GM23338 (cell line): Measurements from ENCODE around the gene CCDC40. TPM values are rescaled to one million over a fixed set of nuclear protein-coding genes. Genes with fewer than 3 reads are reported as not detected.

ENCODE experiments used
- ATAC-seq: fragments of 200-7000 bp; cut with Tn5 transposase; 3 replicates; pipeline ENCODE4 v1.9.1; 2020
- DNase-seq: peaks from one replicate; pipeline ENCODE4 v3.0.0-alpha.2; 2015; ENCODE audit warnings: low spot score
- H2AFZ ChIP-seq: fragments of 200-600 bp; sonication (generic); 2 replicates; pipeline ENCODE4 v1.8.0; 2016; ENCODE audit warnings: antibody characterized with exemption, mild to moderate bottlenecking, moderate library complexity
- H3F3A ChIP-seq: fragments of 200-600 bp; sonication (generic); replicated peaks from 2 replicates; pipeline ENCODE4 v1.8.0; 2017; ENCODE audit warnings: antibody characterized with exemption, mixed run types, low read depth
- H3K27ac ChIP-seq: fragments of 200-600 bp; sonication (generic); 2 replicates; pipeline ENCODE4 v1.6.1; 2016; ENCODE audit warnings: low read depth
- H3K27me3 ChIP-seq: fragments of 200-600 bp; sonication (generic); 2 replicates; pipeline ENCODE4 v1.8.0; 2016; ENCODE audit warnings: mild to moderate bottlenecking, mixed run types, moderate library complexity; ENCODE audit not compliant: insufficient read depth
- H3K36me3 ChIP-seq: fragments of 200-600 bp; sonication (generic); 2 replicates; pipeline ENCODE4 v1.8.0; 2016; ENCODE audit warnings: mild to moderate bottlenecking; ENCODE audit not compliant: insufficient read depth
- H3K4me1 ChIP-seq: fragments of 200-600 bp; sonication (generic); 2 replicates; pipeline ENCODE4 v1.8.0; 2016; ENCODE audit warnings: mild to moderate bottlenecking, moderate library complexity; ENCODE audit not compliant: insufficient read depth
- H3K4me2 ChIP-seq: fragments of 200-600 bp; sonication (generic); 2 replicates; pipeline ENCODE4 v1.7.1; 2017; ENCODE audit warnings: mixed run types
- H3K4me3 ChIP-seq: fragments of 200-600 bp; sonication (generic); 2 replicates; pipeline ENCODE4 v1.6.1; 2016; ENCODE audit warnings: mixed run types
- H3K79me2 ChIP-seq: fragments of 200-600 bp; sonication (generic); replicated peaks from 2 replicates; pipeline ENCODE4 v1.8.0; 2017; ENCODE audit warnings: mild to moderate bottlenecking; ENCODE audit not compliant: insufficient read depth
- H3K9me2 ChIP-seq: fragments of 200-600 bp; sonication (generic); 2 replicates; pipeline ENCODE4 v1.8.0; 2017; ENCODE audit not compliant: insufficient read depth
- H4K20me1 ChIP-seq: fragments of 200-600 bp; sonication (generic); replicated peaks from 2 replicates; pipeline ENCODE4 v1.8.0; 2017; ENCODE audit warnings: mild to moderate bottlenecking; ENCODE audit not compliant: insufficient read depth
- H3K27ac Mint-ChIP-seq: 2 replicates; pipeline ENCODE4 v1.8.0; 2020; ENCODE audit warnings: inconsistent platforms, mild to moderate bottlenecking, moderate library complexity, mixed read lengths
- H3K27me3 Mint-ChIP-seq: 3 replicates; pipeline ENCODE4 v1.8.0; 2022; ENCODE audit warnings: low read depth, mild to moderate bottlenecking, moderate library complexity, mixed read lengths, inconsistent platforms; ENCODE audit not compliant: insufficient read depth, poor library complexity
- H3K36me3 Mint-ChIP-seq: 3 replicates; pipeline ENCODE4 v1.8.0; 2021; ENCODE audit warnings: low read depth, mild to moderate bottlenecking, inconsistent platforms, moderate library complexity, mixed read lengths
- H3K4me1 Mint-ChIP-seq: 3 replicates; pipeline ENCODE4 v1.8.0; 2020; ENCODE audit warnings: mild to moderate bottlenecking, inconsistent platforms, mixed read lengths
- H3K4me3 Mint-ChIP-seq: 3 replicates; pipeline ENCODE4 v1.8.0; 2021; ENCODE audit warnings: moderate library complexity, mild to moderate bottlenecking, inconsistent platforms, mixed read lengths
- H3K9me3 Mint-ChIP-seq: 3 replicates; pipeline ENCODE4 v1.8.0; 2020; ENCODE audit warnings: moderate library complexity, mild to moderate bottlenecking, inconsistent platforms, mixed read lengths
- CREB1 ChIP-seq: fragments of 250-450 bp; sonication (Bioruptor Pico); IDR thresholded peaks from 2 replicates; pipeline ENCODE4 v1.5.0; 2020; ENCODE audit warnings: low read depth, mild to moderate bottlenecking, moderate library complexity
- EZH2 ChIP-seq: fragments of 200-600 bp; sonication (generic); IDR thresholded peaks from one replicate; pipeline ENCODE4 v1.8.0; 2017; ENCODE audit warnings: antibody characterized with exemption, mild to moderate bottlenecking, low read depth; ENCODE audit not compliant: unreplicated experiment
- EZH2phosphoT487 ChIP-seq: fragments of 200-600 bp; sonication (generic); IDR thresholded peaks from one replicate; pipeline ENCODE4 v1.8.1; 2018; ENCODE audit warnings: antibody characterized with exemption; ENCODE audit not compliant: unreplicated experiment
- JUNB ChIP-seq: IDR thresholded peaks from one replicate; pipeline ENCODE4 v1.6.1; 2016; ENCODE audit warnings: antibody characterized with exemption; ENCODE audit not compliant: unreplicated experiment
- NANOG ChIP-seq: IDR thresholded peaks from 2 replicates; pipeline ENCODE4 v1.6.1; 2016; ENCODE audit warnings: antibody characterized with exemption, borderline replicate concordance
- POLR2AphosphoS5 ChIP-seq: IDR thresholded peaks from 2 replicates; pipeline ENCODE4 v1.6.1; 2016; ENCODE audit warnings: antibody characterized with exemption, low read depth
- ZNF331 ChIP-seq: fragments of 250-450 bp; sonication (Bioruptor Pico); IDR thresholded peaks from 2 replicates; pipeline ENCODE4 v1.5.0; 2020; ENCODE audit warnings: low read depth, mild to moderate bottlenecking, moderate library complexity
- polyA plus RNA-seq: library from polyadenylated mRNA; unstranded; fragments of >200 nt; fragmentation: Nextera tagmentation; extraction: Ambion mirVana; gene quantifications from 2 replicates; pipeline ENCODE4 v1.2.1, GENCODE V29; 2016
- total RNA-seq: library from RNA; depleted of rRNA; stranded (reverse); fragments of >200 nt; shearing (Covaris generic); gene quantifications from 2 replicates; pipeline ENCODE4 v1.2.3, GENCODE V29; 2014
- TF ChIP-seq, protein P1 (sequence below): IDR thresholded peaks from 2 replicates; pipeline ENCODE4 v1.6.1; 2016; ENCODE audit warnings: antibody characterized with exemption
- TF ChIP-seq, protein P2 (sequence below): IDR thresholded peaks from one replicate; pipeline ENCODE4 v1.6.1; 2018; ENCODE audit warnings: antibody characterized with exemption; ENCODE audit not compliant: unreplicated experiment
- TF ChIP-seq, protein P3 (sequence below): fragments of 250-450 bp; sonication (Bioruptor Pico); IDR thresholded peaks from 2 replicates; pipeline ENCODE4 v1.5.0; 2020; ENCODE audit warnings: mild to moderate bottlenecking, moderate library complexity

Gene CCDC40
- total and polyA plus RNA-seq, 2 experiments from 2014 or later = 7.6 to 8.1 TPM

DNA sequence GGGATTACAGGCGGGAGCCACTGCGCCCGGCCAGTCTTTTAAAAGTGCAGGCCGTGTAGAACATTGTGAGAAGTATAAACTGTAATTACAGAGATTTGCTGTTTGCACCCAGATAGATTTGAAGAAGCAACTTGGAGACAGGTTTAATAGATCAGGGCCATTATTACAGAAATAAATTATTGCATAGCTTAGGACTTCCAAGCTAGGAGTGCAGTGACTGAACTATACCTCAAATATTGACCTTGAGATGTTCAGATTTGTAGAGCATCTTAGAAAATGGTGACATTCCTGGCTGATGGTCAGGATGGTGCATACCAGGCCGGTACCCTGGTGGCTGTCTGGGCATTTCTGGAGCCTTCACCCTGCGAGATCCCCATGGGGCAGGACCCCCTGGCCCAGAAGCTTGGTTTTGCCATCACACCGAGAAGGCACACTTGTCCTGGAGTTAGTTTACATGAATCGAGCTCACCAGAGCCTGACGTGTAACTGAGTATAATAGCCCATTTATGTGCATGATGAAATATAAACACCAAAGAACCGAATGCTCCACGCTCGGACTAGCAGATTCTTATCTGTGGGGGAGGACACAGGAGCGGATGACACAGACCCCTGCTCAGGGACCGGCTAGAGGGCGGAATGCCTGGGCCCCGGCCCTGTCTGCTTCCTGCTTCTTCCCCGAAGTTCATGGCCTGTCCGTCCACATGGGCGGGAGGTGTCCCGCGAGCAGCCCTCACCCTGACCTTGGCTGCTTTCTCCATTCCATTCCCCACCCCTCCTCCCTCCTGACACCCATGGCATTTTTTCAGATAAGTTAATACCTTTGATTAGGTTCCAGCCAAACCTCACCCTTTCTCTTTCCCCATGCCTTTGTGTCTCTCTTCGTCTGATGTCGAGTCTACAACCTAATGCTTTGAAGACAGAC lies 32.1 kb downstream of the CCDC40 start (continued):
- TF ChIP-seq, protein P1, sequence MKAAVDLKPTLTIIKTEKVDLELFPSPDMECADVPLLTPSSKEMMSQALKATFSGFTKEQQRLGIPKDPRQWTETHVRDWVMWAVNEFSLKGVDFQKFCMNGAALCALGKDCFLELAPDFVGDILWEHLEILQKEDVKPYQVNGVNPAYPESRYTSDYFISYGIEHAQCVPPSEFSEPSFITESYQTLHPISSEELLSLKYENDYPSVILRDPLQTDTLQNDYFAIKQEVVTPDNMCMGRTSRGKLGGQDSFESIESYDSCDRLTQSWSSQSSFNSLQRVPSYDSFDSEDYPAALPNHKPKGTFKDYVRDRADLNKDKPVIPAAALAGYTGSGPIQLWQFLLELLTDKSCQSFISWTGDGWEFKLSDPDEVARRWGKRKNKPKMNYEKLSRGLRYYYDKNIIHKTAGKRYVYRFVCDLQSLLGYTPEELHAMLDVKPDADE = no peak
- no peak for TF ChIP-seq ZNF331 (CRISPR knock-in tag)
- TF ChIP-seq EZH2 = no peak
- no peak for TF ChIP-seq NANOG
- TF ChIP-seq CREB1 = no peak
- no peak for TF ChIP-seq EZH2phosphoT487
- TF ChIP-seq POLR2AphosphoS5 = no peak

DNA sequence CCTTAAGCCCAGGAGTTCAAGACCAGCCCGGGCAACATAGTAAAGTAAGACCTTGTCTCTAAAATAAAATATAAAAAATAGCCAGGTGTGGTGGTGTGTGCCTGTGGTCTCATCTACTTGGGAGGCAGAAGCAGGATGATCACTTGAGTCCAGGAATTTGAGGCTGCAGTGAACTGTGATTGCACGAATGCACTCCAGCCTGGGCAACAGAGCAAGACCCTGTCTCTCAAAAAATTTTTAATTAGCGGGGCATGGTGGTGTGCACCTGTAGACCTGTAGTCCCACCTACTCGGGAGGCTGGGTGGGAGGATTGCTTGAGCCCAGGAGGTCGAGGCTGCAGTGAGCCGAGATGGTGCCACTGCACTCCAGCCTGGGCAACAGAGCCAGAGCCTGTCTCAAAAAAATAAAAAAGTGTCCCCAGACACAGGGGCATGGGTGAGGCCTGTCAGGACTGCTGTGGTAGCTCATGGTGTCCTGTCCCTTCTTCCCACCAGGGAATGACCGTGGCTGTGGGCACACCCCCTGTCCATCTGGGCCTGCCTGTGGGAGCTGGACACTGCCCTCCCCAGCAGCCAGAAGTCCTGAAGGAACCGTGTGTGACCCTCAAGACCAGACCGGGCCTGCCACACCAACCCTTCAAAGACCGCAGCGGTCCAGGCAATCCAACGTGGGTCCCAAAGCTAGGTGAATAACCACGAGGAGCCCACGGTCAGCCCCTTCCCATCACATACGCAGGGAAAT lies 34.1 kb downstream of the CCDC40 start:
- no peak overlapping the region for H3K4me2 ChIP-seq
- H3K36me3 Mint-ChIP-seq = no peaks in the 10 kb centered on the region
- no peaks in the 10 kb centered on the region for H3K9me3 Mint-ChIP-seq
- H3K4me1 Mint-ChIP-seq = peaks cover 20% of the 10 kb centered on the region
- H3K27me3 Mint-ChIP-seq = peaks cover 4% of the 10 kb centered on the region
- peaks cover 4% of the 10 kb centered on the region; the same call in 1 of the 2 replicates for H3F3A ChIP-seq
- no peak overlapping the region for H2AFZ ChIP-seq
- no peak overlapping the region for H3K27ac Mint-ChIP-seq
- H3K4me3 Mint-ChIP-seq = no peak overlapping the region
- H3K4me1 ChIP-seq = peaks cover 7% of the 10 kb centered on the region; the same call in 1 of the 2 replicates
- H3K79me2 ChIP-seq = no peaks in the 10 kb centered on the region
- ATAC-seq (no peak), DNase-seq (no peak)
- no peaks in the 10 kb centered on the region for H3K9me2 ChIP-seq
- no peak overlapping the region for H3K4me3 ChIP-seq
- H3K36me3 ChIP-seq = no peaks in the 10 kb centered on the region
- no peaks in the 10 kb centered on the region for H4K20me1 ChIP-seq
- no peak overlapping the region for H3K27ac ChIP-seq
- no peaks in the 10 kb centered on the region for H3K27me3 ChIP-seq
- no peak for TF ChIP-seq ZNF331 (CRISPR knock-in tag)
- TF ChIP-seq JUNB = no peak
- TF ChIP-seq EZH2phosphoT487 = no peak
- TF ChIP-seq, protein P2, sequence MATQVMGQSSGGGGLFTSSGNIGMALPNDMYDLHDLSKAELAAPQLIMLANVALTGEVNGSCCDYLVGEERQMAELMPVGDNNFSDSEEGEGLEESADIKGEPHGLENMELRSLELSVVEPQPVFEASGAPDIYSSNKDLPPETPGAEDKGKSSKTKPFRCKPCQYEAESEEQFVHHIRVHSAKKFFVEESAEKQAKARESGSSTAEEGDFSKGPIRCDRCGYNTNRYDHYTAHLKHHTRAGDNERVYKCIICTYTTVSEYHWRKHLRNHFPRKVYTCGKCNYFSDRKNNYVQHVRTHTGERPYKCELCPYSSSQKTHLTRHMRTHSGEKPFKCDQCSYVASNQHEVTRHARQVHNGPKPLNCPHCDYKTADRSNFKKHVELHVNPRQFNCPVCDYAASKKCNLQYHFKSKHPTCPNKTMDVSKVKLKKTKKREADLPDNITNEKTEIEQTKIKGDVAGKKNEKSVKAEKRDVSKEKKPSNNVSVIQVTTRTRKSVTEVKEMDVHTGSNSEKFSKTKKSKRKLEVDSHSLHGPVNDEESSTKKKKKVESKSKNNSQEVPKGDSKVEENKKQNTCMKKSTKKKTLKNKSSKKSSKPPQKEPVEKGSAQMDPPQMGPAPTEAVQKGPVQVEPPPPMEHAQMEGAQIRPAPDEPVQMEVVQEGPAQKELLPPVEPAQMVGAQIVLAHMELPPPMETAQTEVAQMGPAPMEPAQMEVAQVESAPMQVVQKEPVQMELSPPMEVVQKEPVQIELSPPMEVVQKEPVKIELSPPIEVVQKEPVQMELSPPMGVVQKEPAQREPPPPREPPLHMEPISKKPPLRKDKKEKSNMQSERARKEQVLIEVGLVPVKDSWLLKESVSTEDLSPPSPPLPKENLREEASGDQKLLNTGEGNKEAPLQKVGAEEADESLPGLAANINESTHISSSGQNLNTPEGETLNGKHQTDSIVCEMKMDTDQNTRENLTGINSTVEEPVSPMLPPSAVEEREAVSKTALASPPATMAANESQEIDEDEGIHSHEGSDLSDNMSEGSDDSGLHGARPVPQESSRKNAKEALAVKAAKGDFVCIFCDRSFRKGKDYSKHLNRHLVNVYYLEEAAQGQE = no peak
- no peak for TF ChIP-seq NANOG
- TF ChIP-seq, protein P3, sequence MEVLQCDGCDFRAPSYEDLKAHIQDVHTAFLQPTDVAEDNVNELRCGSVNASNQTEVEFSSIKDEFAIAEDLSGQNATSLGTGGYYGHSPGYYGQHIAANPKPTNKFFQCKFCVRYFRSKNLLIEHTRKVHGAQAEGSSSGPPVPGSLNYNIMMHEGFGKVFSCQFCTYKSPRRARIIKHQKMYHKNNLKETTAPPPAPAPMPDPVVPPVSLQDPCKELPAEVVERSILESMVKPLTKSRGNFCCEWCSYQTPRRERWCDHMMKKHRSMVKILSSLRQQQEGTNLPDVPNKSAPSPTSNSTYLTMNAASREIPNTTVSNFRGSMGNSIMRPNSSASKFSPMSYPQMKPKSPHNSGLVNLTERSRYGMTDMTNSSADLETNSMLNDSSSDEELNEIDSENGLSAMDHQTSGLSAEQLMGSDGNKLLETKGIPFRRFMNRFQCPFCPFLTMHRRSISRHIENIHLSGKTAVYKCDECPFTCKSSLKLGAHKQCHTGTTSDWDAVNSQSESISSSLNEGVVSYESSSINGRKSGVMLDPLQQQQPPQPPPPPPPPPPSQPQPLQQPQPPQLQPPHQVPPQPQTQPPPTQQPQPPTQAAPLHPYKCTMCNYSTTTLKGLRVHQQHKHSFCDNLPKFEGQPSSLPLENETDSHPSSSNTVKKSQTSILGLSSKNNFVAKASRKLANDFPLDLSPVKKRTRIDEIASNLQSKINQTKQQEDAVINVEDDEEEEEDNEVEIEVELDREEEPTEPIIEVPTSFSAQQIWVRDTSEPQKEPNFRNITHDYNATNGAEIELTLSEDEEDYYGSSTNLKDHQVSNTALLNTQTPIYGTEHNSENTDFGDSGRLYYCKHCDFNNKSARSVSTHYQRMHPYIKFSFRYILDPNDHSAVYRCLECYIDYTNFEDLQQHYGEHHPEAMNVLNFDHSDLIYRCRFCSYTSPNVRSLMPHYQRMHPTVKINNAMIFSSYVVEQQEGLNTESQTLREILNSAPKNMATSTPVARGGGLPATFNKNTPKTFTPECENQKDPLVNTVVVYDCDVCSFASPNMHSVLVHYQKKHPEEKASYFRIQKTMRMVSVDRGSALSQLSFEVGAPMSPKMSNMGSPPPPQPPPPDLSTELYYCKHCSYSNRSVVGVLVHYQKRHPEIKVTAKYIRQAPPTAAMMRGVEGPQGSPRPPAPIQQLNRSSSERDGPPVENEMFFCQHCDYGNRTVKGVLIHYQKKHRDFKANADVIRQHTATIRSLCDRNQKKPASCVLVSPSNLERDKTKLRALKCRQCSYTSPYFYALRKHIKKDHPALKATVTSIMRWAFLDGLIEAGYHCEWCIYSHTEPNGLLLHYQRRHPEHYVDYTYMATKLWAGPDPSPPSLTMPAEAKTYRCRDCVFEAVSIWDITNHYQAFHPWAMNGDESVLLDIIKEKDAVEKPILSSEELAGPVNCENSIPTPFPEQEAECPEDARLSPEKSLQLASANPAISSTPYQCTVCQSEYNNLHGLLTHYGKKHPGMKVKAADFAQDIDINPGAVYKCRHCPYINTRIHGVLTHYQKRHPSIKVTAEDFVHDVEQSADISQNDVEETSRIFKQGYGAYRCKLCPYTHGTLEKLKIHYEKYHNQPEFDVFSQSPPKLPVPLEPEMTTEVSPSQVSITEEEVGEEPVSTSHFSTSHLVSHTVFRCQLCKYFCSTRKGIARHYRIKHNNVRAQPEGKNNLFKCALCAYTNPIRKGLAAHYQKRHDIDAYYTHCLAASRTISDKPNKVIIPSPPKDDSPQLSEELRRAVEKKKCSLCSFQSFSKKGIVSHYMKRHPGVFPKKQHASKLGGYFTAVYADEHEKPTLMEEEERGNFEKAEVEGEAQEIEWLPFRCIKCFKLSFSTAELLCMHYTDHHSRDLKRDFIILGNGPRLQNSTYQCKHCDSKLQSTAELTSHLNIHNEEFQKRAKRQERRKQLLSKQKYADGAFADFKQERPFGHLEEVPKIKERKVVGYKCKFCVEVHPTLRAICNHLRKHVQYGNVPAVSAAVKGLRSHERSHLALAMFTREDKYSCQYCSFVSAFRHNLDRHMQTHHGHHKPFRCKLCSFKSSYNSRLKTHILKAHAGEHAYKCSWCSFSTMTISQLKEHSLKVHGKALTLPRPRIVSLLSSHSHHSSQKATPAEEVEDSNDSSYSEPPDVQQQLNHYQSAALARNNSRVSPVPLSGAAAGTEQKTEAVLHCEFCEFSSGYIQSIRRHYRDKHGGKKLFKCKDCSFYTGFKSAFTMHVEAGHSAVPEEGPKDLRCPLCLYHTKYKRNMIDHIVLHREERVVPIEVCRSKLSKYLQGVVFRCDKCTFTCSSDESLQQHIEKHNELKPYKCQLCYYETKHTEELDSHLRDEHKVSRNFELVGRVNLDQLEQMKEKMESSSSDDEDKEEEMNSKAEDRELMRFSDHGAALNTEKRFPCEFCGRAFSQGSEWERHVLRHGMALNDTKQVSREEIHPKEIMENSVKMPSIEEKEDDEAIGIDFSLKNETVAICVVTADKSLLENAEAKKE (CRISPR knock-in tag) = no peak
